ENCODE data around the gene SLC41A2. TPM values are rescaled to one million over a fixed set of nuclear protein-coding genes. Genes with fewer than 3 reads are reported as not detected.

SLC41A2 gene, protein sequence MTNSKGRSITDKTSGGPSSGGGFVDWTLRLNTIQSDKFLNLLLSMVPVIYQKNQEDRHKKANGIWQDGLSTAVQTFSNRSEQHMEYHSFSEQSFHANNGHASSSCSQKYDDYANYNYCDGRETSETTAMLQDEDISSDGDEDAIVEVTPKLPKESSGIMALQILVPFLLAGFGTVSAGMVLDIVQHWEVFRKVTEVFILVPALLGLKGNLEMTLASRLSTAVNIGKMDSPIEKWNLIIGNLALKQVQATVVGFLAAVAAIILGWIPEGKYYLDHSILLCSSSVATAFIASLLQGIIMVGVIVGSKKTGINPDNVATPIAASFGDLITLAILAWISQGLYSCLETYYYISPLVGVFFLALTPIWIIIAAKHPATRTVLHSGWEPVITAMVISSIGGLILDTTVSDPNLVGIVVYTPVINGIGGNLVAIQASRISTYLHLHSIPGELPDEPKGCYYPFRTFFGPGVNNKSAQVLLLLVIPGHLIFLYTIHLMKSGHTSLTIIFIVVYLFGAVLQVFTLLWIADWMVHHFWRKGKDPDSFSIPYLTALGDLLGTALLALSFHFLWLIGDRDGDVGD
- total RNA-seq (2014; rRNA removed; shearing (Covaris generic)) (4.6 and 5.3 TPM in 2 replicates), total RNA-seq (2022) (13.1 and 16.4 TPM in 2 replicates), Bru-seq, nascent RNA (percentile 55 among the genes with signal in this experiment), BruChase-seq, experiment 1, labeled RNA remaining after a 6-hour chase (percentile 46 among the genes with signal in this experiment), BruChase-seq, experiment 2, labeled RNA remaining after a 2-hour chase (percentile 53 among the genes with signal in this experiment)
- long read RNA-seq, partial matches to known transcripts = 0 of 6 reads
- long read RNA-seq, other reads (novel, unspliced or antisense) = 5 of 6 reads

GRCh38 chr12:104958001-104958804, at the start of gene SLC41A2:
SLC41A2 (minus strand) TSS chr12:104958290; CDS start chr12:104928527, 29,763 bp downstream.
- ChIA-PET POLR2A (interaction anchor here (1.1 to 1.8 kb wide), 4 partner anchors 10 to 819 kb away, joined by 3 to 11 read pairs (median 3); partner anchors contain the start of gene NFYB), CTCF (ENCODE audit: unreplicated experiment) (interaction anchor here (0.9 kb wide), 2 partner anchors 11 to 13 kb away, joined by 3 read pairs; no protein-coding TSS in a partner anchor)
- no TSS peak for BruUV-seq (replicated peaks)

GRCh38 chr12:105001476-105001875, 43.4 kb upstream of the SLC41A2 start:
- Histone ChIP-seq H3K9me2 (ENCODE audit: insufficient read depth, low read length) (no peaks in the 10 kb centered on the region), H3K9me3 (ENCODE audit: low read length) (peaks cover 37% of the 10 kb centered on the region), H3K36me3 (ENCODE audit: insufficient read depth, low read length) (peaks cover 98% of the 10 kb centered on the region), H4K20me1 (ENCODE audit: insufficient read depth, low read length) (no peaks in the 10 kb centered on the region), H3K4me3 (ENCODE audit: low read depth, low read length, poor library complexity, severe bottlenecking) (no peak overlapping the region), H2AFZ (ENCODE audit: low read length) (no peak overlapping the region), H3K79me2 (ENCODE audit: insufficient read depth, low read depth, low read length) (no peaks in the 10 kb centered on the region), H3K4me1 (ENCODE audit: insufficient read depth, low read length, poor library complexity, severe bottlenecking) (no peaks in the 10 kb centered on the region), H3K27ac (ENCODE audit: low read depth, low read length, poor library complexity, severe bottlenecking) (no peak overlapping the region), H3K4me2 (ENCODE audit: low read length) (no peak overlapping the region)
- no peak for TF ChIP-seq EZH2phosphoT487 (IDR thresholded peaks at IDR 0.05; ENCODE audit: borderline replicate concordance, low read depth, low read length)
- TF ChIP-seq, protein P1, sequence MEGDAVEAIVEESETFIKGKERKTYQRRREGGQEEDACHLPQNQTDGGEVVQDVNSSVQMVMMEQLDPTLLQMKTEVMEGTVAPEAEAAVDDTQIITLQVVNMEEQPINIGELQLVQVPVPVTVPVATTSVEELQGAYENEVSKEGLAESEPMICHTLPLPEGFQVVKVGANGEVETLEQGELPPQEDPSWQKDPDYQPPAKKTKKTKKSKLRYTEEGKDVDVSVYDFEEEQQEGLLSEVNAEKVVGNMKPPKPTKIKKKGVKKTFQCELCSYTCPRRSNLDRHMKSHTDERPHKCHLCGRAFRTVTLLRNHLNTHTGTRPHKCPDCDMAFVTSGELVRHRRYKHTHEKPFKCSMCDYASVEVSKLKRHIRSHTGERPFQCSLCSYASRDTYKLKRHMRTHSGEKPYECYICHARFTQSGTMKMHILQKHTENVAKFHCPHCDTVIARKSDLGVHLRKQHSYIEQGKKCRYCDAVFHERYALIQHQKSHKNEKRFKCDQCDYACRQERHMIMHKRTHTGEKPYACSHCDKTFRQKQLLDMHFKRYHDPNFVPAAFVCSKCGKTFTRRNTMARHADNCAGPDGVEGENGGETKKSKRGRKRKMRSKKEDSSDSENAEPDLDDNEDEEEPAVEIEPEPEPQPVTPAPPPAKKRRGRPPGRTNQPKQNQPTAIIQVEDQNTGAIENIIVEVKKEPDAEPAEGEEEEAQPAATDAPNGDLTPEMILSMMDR (conservative IDR thresholded peaks at IDR 0.05; ENCODE audit: low read length) = no peak
- POLR2A ChIA-PET = interaction anchor here (0.5 to 2.2 kb wide), 3 partner anchors 10 to 64 kb away, joined by 3 to 7 read pairs (median 4); no protein-coding TSS in a partner anchor
- DNase-seq (ENCODE audit: low spot score) = no peak
- intact Hi-C loops (cut with micrococcal nuclease; ENCODE audit: unreplicated experiment) = no loop called here
- BruUV-seq (replicated peaks) = no TSS peak
- CTCF ChIA-PET (ENCODE audit: unreplicated experiment) = no interaction called here

More at GRCh38 chr12:104958001-104958804, at the start of gene SLC41A2:
- peaks cover 22% of the 10 kb centered on the region for H3K4me1 ChIP-seq (ENCODE audit: insufficient read depth, low read length, poor library complexity, severe bottlenecking)
- peak; percentile 84 for DNase-seq (ENCODE audit: low spot score)
- peak within 1 kb of the TSS; percentile 89 for H2AFZ ChIP-seq (ENCODE audit: low read length)
- no peaks in the 10 kb centered on the region for H3K9me2 ChIP-seq (ENCODE audit: insufficient read depth, low read length)
- intact Hi-C loops (cut with micrococcal nuclease; ENCODE audit: unreplicated experiment) = loop anchor here (1.0 to 5.0 kb wide), 4 partner anchors 29 to 671 kb away; partner anchors contain the start of gene NOPCHAP1
- H4K20me1 ChIP-seq (ENCODE audit: insufficient read depth, low read length) = no peaks in the 10 kb centered on the region
- H3K79me2 ChIP-seq (ENCODE audit: insufficient read depth, low read depth, low read length) = 0 out of 2 replicates have a peak, but pooled peaks cover 4% of the 10 kb centered on the region
- peak within 1 kb of the TSS; percentile 78 for H3K4me2 ChIP-seq (ENCODE audit: low read length)
- H3K9me3 ChIP-seq (ENCODE audit: low read length) = no peaks in the 10 kb centered on the region
- no peaks in the 10 kb centered on the region for H3K36me3 ChIP-seq (ENCODE audit: insufficient read depth, low read length)
- H3K4me3 ChIP-seq (ENCODE audit: low read depth, low read length, poor library complexity, severe bottlenecking) = peak within 1 kb of the TSS; percentile 78
- H3K27ac ChIP-seq (ENCODE audit: low read depth, low read length, poor library complexity, severe bottlenecking) = peak within 1 kb of the TSS; percentile 22
- TF ChIP-seq, protein P1 (conservative IDR thresholded peaks at IDR 0.05; ENCODE audit: low read length) = no peak
- TF ChIP-seq EZH2phosphoT487 (IDR thresholded peaks at IDR 0.05; ENCODE audit: borderline replicate concordance, low read depth, low read length) = no peak
